Mammary epithelial cell (primary cell): ENCODE results near the gene SURF2.

Source experiments
- EZH2 ChIP-seq: IDR thresholded peaks from 2 replicates; pipeline ENCODE4 v1.6.1; 2012; ENCODE audit warnings: low read length, inconsistent platforms, borderline replicate concordance
- TF ChIP-seq, protein P1 (sequence below), 2 donors: IDR thresholded peaks in 1 of 2; conservative IDR thresholded peaks in 1 of 2; 2 replicates each; pipeline ENCODE4 v1.5.1; 2011 to 2012; ENCODE audit warnings: inconsistent platforms in 2 of 2, low read length in 2 of 2, mild to moderate bottlenecking in 2 of 2, control low read depth in 1 of 2, low read depth in 1 of 2; ENCODE audit not compliant: insufficient read depth in 1 of 2; ENCODE audit errors: extremely low read depth in 1 of 2

GRCh38 chr9:133383438-133383837 is 27.1 kb downstream of the SURF2 start:
- TF ChIP-seq EZH2, result no peak
- TF ChIP-seq, protein P1, sequence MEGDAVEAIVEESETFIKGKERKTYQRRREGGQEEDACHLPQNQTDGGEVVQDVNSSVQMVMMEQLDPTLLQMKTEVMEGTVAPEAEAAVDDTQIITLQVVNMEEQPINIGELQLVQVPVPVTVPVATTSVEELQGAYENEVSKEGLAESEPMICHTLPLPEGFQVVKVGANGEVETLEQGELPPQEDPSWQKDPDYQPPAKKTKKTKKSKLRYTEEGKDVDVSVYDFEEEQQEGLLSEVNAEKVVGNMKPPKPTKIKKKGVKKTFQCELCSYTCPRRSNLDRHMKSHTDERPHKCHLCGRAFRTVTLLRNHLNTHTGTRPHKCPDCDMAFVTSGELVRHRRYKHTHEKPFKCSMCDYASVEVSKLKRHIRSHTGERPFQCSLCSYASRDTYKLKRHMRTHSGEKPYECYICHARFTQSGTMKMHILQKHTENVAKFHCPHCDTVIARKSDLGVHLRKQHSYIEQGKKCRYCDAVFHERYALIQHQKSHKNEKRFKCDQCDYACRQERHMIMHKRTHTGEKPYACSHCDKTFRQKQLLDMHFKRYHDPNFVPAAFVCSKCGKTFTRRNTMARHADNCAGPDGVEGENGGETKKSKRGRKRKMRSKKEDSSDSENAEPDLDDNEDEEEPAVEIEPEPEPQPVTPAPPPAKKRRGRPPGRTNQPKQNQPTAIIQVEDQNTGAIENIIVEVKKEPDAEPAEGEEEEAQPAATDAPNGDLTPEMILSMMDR (conservative IDR thresholded peaks at IDR 0.05 in 1 of 2, IDR thresholded peaks at IDR 0.05 in 1 of 2; ENCODE audit: extremely low read depth in 1 of 2, insufficient read depth in 1 of 2, low read depth in 1 of 2, low read length in 2 of 2), result no peak
